Esophagus (tissue), 2 donors: ENCODE measurements around the gene OR1L8. TPM values are rescaled to one million over a fixed set of nuclear protein-coding genes. Genes with fewer than 3 reads are reported as not detected.
"Not testable (repeated sequence)": the region's sequence is repeated elsewhere in the genome, so short reads cannot be mapped to it uniquely, and the experiment has no call there.

Experiments used
- H3K27ac ChIP-seq, 2 donors: one replicate each; pipeline ENCODE4 v1.5.1; 2013; ENCODE audit warnings: low read depth in 2 of 2, mild to moderate bottlenecking in 2 of 2, inconsistent platforms in 1 of 2, low read length in 1 of 2, moderate library complexity in 1 of 2
- H3K27me3 ChIP-seq, 2 donors: one replicate each; pipeline ENCODE4 v1.6.1; 2013; ENCODE audit warnings: low read length in 2 of 2, control low read depth in 1 of 2, mild to moderate bottlenecking in 1 of 2; ENCODE audit not compliant: insufficient read depth in 2 of 2, control insufficient read depth in 1 of 2
- H3K36me3 ChIP-seq, 2 donors: one replicate each; pipeline ENCODE4 v1.6.1; 2013; ENCODE audit warnings: low read length in 1 of 2; ENCODE audit not compliant: control insufficient read depth in 2 of 2, insufficient read depth in 2 of 2
- H3K4me1 ChIP-seq, 2 donors: one replicate each; pipeline ENCODE4 v1.6.1; 2013; ENCODE audit warnings: low read length in 1 of 2; ENCODE audit not compliant: control insufficient read depth in 2 of 2, insufficient read depth in 2 of 2
- H3K4me3 ChIP-seq, 2 donors: one replicate each; pipeline ENCODE4 v1.5.1; 2013; ENCODE audit warnings: low read length in 2 of 2, mild to moderate bottlenecking in 2 of 2, low read depth in 1 of 2, moderate library complexity in 1 of 2
- H3K9me3 ChIP-seq, 2 donors: one replicate each; pipeline ENCODE4 v1.6.1; 2013; ENCODE audit warnings: mild to moderate bottlenecking in 2 of 2, low read depth in 1 of 2, low read length in 1 of 2, moderate library complexity in 1 of 2; ENCODE audit not compliant: control insufficient read depth in 2 of 2, insufficient read depth in 1 of 2
- WGBS, 2 donors: extraction: QIAGEN DNeasy Blood & Tissue Kit; methylation state at CpG; one replicate each; pipeline ENCODE4 v1.1.7; 2013; 5-methylcytosine and 5-hydroxymethylcytosine counted together
- polyA plus RNA-seq, 2 donors: library from polyadenylated mRNA; stranded (reverse); fragments of 200-250 nt; gene quantifications; one replicate each; pipeline ENCODE4 v1.2.3, GENCODE V29; 2013
- donor health status: healthy with polysubstance abuse.
- donor health status: Bipolar disorder and iron deficiency.

Gene OR1L8
- polyA plus RNA-seq, 2 donors: 0.01 TPM; not detected in 1

GRCh38 chr9:122562134-122562760, 20.9 kb downstream of the OR1L8 start:
- Histone ChIP-seq H3K27me3 (no peaks in the 10 kb centered on the region), H3K27ac (no peak overlapping the region), H3K4me3 (no peak overlapping the region), H3K36me3 (no peaks in the 10 kb centered on the region), H3K4me1 (no peaks in the 10 kb centered on the region), H3K9me3 (no peaks in the 10 kb centered on the region)
- WGBS, 2 donors: 37 to 46% methylated on average over 9 of the region's 9 CpGs

- WGBS, 2 donors: 73 to 79% methylated on average over 4 of the region's 4 CpGs
- Histone ChIP-seq H3K9me3 (no peaks in the 10 kb centered on the region), H3K27ac (no peak overlapping the region), H3K4me3 (no peak overlapping the region), H3K36me3 (no peaks in the 10 kb centered on the region), H3K4me1 (no peaks in the 10 kb centered on the region), H3K27me3 (no peaks in the 10 kb centered on the region)
Observed at GRCh38 chr9:122561446-122561845, 21.7 kb downstream of the OR1L8 start.

GRCh38 chr9:122552812-122553211, 30.4 kb downstream of the OR1L8 start, which contains the start of gene OR1N2:
TSS of gene OR1N2 (plus strand) at chr9:122553112. CDS start at chr9:122553212, 100 bp downstream.
- H3K4me1 ChIP-seq: no peaks in the 10 kb centered on the region
- no peaks in the 10 kb centered on the region for H3K36me3 ChIP-seq
- no peak within 1 kb of the TSS for H3K27ac ChIP-seq
- WGBS, 2 donors: 57 to 75% methylated on average over 2 of the region's 2 CpGs
- no peaks in the 10 kb centered on the region for H3K27me3 ChIP-seq
- H3K4me3 ChIP-seq: no peak within 1 kb of the TSS
- H3K9me3 ChIP-seq: no peaks in the 10 kb centered on the region

GRCh38 chr9:122551371-122551770, 31.8 kb downstream of the OR1L8 start:
- H3K36me3 ChIP-seq: no peaks in the 10 kb centered on the region
- no peaks in the 10 kb centered on the region for H3K4me1 ChIP-seq
- H3K4me3 ChIP-seq: no peak overlapping the region
- no peaks in the 10 kb centered on the region for H3K27me3 ChIP-seq
- WGBS, 2 donors: 66 to 76% methylated on average over 5 of the region's 5 CpGs
- no peaks in the 10 kb centered on the region for H3K9me3 ChIP-seq
- H3K27ac ChIP-seq: no peak overlapping the region

GRCh38 chr9:122546196-122546595, 37.0 kb downstream of the OR1L8 start:
- no peaks in the 10 kb centered on the region for H3K36me3 ChIP-seq
- WGBS, 2 donors: 55 to 63% methylated on average over 8 of the region's 8 CpGs
- H3K27me3 ChIP-seq: no peaks in the 10 kb centered on the region
- no peak overlapping the region for H3K27ac ChIP-seq
- H3K4me3 ChIP-seq: no peak overlapping the region
- H3K4me1 ChIP-seq: no peaks in the 10 kb centered on the region
- no peaks in the 10 kb centered on the region for H3K9me3 ChIP-seq

GRCh38 chr9:122538757-122539156, 44.4 kb downstream of the OR1L8 start:
- Histone ChIP-seq H3K27ac (no peak overlapping the region), H3K27me3 (no peaks in the 10 kb centered on the region), H3K9me3 (no peaks in the 10 kb centered on the region), H3K4me1 (no peaks in the 10 kb centered on the region), H3K36me3 (no peaks in the 10 kb centered on the region), H3K4me3 (no peak overlapping the region)
- 61% methylated on average over 2 of the region's 2 CpGs for WGBS, 2 donors

GRCh38 chr9:122537066-122537465, 46.1 kb downstream of the OR1L8 start:
- H3K4me1 ChIP-seq, H3K27me3 ChIP-seq, H3K9me3 ChIP-seq, H3K36me3 ChIP-seq, H3K4me3 ChIP-seq, H3K27ac ChIP-seq: not testable (repeated sequence)
- WGBS, 2 donors: 63 to 66% methylated on average over 7 of the region's 7 CpGs

GRCh38 chr9:122536134-122536533, 47.0 kb downstream of the OR1L8 start:
- H3K4me3 ChIP-seq: no peak overlapping the region
- WGBS, 2 donors: 86 to 95% methylated on average over 1 of the region's 1 CpG
- H3K4me1 ChIP-seq: no peaks in the 10 kb centered on the region
- no peaks in the 10 kb centered on the region for H3K27me3 ChIP-seq
- H3K36me3 ChIP-seq: no peaks in the 10 kb centered on the region
- no peaks in the 10 kb centered on the region for H3K9me3 ChIP-seq
- no peak overlapping the region for H3K27ac ChIP-seq

- H3K9me3 ChIP-seq, H3K4me1 ChIP-seq, H3K4me3 ChIP-seq, H3K27ac ChIP-seq, H3K36me3 ChIP-seq, H3K27me3 ChIP-seq: not testable (repeated sequence)
- 58 to 61% methylated on average over 4 of the region's 4 CpGs for WGBS, 2 donors
Observed at GRCh38 chr9:122531157-122531556, 52.0 kb downstream of the OR1L8 start.

GRCh38 chr9:122527193-122527592, 56.0 kb downstream of the OR1L8 start, which contains the start of gene OR1N1:
TSS of gene OR1N1 (minus strand) at chr9:122527293. CDS start at chr9:122527293, 0 bp downstream.
- Histone ChIP-seq H3K4me3 (no peak within 1 kb of the TSS), H3K9me3 (no peaks in the 10 kb centered on the region), H3K36me3 (no peaks in the 10 kb centered on the region), H3K4me1 (no peaks in the 10 kb centered on the region), H3K27me3 (no peaks in the 10 kb centered on the region), H3K27ac (no peak within 1 kb of the TSS)
- 92 to 96% methylated on average over 3 of the region's 3 CpGs for WGBS, 2 donors
